HCEC 1CT (cell line): ENCODE results near the gene MRPL51.
"Not testable (repeated sequence)": the region's sequence is repeated elsewhere in the genome, so short reads cannot be mapped to it uniquely, and the experiment has no call there.

Source experiments
- DNase-seq: peaks from one replicate; pipeline ENCODE4 v3.0.0-alpha.2; 2017

Gene MRPL51

GRCh38 chr12:6477601-6478377 lies 15.3 kb downstream of the MRPL51 start:
- not testable (repeated sequence) for DNase-seq

- DNase-seq, result peak; percentile 68
Measured at GRCh38 chr12:6476489-6476888, 16.6 kb downstream of the MRPL51 start.

DNA sequence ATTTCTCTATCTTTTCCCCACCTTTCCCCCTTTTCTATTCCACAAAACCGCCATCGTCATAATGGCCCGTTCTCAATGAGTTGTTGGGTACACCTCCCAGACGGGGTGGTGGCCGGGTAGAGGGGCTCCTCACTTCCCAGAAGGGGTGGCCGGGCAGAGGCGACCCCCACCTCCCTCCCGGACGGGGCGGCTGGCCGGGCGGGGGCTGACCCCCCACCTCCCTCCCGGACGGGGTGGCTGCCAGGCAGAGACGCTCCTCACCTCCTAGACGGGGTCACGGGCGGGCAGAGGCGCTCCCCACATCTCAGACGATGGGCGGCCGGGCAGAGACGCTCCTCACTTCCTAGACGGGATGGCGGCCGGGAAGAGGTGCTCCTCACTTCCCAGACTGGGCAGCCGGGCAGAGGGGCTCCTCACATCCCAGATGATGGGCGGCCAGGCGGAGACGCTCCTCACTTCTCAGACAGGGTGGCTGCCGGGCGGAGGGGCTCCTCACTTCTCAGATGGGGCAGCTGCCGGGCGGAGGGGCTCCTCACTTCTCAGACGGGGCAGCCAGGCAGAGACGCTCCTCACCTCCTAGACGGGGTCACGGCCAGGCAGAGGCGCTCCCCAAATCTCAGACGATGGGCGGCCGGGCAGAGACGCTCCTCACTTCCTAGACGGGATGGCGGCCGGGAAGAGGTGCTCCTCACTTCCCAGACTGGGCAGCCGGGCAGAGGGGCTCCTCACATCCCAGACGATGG lies 17.7 kb downstream of the MRPL51 start:
- DNase-seq, result not testable (repeated sequence)

DNA sequence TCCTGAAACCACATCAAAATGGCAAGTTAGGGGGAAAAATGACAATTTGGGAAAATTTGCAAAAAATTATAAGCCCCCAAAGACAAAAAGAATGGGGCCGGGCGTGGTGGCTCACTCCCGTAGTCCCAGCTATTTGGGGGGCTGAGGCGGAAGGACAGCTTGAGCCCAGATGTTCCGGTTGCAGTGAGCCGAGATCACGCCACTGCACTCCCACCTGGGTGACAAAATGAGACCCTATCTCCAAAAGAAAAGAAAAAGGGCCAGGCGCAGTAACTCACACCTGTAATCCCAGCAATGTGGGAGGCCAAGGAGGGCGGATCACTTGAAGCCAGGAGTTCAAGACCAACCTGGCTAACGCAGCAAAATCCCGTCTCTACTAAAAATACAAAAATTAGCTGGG lies 20.6 kb downstream of the MRPL51 start:
- no peak for DNase-seq

DNA sequence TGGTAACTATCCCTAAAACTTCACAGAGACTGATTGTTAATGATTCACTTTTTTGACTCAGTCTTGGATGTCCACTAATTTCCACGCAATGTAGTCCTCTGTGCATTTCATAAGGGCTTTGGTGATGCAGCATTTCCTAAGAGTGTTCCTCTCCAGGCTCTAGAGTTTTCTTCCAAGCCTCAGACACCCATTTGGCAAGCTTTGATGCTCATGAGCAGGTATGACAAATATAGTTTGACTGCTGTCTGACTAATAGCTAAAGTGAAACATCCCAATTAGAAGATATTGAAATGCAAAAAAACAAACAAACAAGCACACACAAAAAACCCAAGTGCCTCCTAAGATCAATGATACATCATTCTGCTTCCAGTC lies 21.1 kb downstream of the MRPL51 start:
- DNase-seq, result peak; percentile 54

- peak; percentile 98 for DNase-seq
Measured at GRCh38 chr12:6470375-6471163, 22.5 kb downstream of the MRPL51 start, which contains the start of gene VAMP1. Gene VAMP1 (minus strand): TSS chr12:6470677. CDS start chr12:6470531, 146 bp downstream.

GRCh38 chr12:6469609-6470374 lies 23.3 kb downstream of the MRPL51 start:
- DNase-seq, result no peak

GRCh38 chr12:6469092-6469491 lies 24.0 kb downstream of the MRPL51 start:
- no peak for DNase-seq

- peak; percentile 51 for DNase-seq
Measured at GRCh38 chr12:6468283-6468575, 24.8 kb downstream of the MRPL51 start.

- not testable (repeated sequence) for DNase-seq
Measured at GRCh38 chr12:6467571-6468282, 25.3 kb downstream of the MRPL51 start.

GRCh38 chr12:6466751-6467150 lies 26.3 kb downstream of the MRPL51 start:
- not testable (repeated sequence) for DNase-seq

- DNase-seq, result no peak
Measured at GRCh38 chr12:6466184-6466573, 26.9 kb downstream of the MRPL51 start.

DNA sequence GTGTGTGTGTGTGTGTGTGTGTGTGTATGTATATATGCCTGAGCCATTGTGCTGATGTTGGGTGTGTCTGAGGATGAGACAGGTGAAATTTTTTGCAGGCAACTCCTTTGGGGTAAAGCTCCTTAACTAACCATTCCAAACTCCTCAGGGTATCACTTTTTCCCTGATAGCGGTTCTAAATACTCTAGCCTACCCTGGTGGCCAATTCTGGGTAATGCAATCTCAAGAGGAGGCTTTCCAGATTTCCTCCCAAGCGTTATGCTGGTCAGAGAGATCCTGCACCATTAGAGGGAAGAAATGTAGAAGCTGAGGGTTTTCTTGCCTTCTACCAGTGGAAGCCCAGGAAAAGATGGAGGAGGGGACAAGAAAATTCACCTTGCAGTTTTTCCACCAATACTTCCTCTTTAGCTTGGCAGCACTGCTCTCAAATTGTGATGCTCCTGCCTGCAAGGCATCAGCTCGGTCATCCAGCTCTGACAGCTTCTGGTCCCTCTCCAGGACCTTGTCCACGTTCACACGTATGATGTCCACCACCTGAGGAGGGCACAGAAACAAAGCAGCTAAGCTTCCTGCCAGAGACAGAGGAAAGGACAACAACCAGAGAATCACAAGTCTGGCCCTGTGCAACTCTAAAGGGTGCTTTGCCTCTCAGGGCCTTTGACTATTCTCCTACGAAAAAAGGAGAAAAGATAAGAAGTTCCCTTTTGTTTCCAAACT lies 27.4 kb downstream of the MRPL51 start:
- DNase-seq, result peak; percentile 65

GRCh38 chr12:6464531-6464930 lies 28.5 kb downstream of the MRPL51 start:
- DNase-seq, result no peak

DNA sequence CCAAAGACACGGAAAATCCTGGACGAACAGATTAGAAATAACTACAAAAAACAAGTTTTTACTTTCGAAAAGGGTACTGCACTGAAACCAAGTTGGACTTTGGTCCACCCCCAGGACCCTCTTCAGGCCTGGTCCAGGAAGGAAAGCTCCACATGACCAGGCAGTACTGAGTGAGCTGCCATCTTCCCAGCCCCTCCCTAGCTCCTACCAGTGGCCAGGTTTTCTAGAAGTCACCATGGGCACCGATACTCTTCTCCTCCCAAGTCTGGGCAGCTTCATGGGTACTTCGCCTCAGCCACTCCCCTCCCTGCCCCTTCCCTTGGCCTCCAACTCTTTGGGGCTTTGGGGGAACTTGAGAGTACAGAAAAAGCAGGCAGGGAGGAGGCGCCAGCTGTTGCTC lies 29.2 kb downstream of the MRPL51 start:
- no peak for DNase-seq

DNA sequence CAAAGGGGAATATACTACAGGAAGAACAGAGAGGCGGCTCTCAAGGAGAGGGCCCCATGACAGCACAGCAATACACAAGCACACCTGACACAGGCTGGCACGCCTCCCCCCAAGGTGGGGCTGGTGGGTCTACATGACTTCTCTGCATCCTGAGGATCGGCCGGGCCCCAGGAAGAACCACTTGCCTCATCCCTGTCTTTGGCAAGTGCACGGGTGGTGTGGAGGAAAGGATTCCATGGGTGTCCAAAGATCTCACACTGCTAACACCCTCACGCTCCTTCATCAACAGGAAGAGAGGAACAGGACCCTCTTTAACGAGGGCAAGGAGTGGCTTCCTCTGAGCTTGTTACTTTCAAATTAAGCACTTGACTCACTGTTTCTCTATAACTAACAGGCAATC lies 29.8 kb downstream of the MRPL51 start:
- no peak for DNase-seq

DNA sequence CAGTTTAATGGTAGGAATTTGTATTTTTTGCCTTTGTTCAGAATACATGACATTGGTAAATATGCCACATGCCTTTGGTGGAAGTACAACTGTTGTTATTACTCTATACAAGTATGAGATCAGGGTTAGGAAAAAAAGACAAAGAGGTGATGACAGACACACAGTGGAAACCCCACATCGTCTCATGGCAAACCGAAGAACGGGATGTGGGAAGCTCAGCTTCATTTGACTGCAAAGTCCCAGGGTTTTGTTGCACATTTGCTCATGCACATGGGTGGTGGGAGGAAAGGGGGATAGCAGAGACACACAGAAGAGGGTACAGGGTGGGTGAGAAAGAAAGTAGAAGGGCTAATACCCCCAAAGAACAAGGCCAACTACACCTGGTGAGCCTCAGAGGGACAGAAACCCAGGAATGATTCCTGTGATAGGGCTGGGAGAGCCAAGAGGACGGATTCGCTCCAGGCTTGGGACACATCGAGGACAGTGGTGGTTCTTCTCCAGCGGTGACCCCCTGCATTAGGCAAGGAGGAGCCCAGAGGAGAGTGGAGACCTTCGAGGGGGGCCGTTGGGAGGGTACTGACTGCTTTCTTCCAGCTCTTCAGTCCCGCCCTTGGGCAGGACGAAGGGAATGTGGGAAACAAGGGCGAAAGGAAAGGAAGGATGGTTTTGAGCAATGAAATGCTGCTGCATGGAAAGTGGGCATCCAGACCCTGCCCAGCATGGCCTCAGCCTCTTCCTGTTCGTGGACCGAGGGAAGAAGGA lies 30.6 kb downstream of the MRPL51 start:
- DNase-seq, result no peak

DNA sequence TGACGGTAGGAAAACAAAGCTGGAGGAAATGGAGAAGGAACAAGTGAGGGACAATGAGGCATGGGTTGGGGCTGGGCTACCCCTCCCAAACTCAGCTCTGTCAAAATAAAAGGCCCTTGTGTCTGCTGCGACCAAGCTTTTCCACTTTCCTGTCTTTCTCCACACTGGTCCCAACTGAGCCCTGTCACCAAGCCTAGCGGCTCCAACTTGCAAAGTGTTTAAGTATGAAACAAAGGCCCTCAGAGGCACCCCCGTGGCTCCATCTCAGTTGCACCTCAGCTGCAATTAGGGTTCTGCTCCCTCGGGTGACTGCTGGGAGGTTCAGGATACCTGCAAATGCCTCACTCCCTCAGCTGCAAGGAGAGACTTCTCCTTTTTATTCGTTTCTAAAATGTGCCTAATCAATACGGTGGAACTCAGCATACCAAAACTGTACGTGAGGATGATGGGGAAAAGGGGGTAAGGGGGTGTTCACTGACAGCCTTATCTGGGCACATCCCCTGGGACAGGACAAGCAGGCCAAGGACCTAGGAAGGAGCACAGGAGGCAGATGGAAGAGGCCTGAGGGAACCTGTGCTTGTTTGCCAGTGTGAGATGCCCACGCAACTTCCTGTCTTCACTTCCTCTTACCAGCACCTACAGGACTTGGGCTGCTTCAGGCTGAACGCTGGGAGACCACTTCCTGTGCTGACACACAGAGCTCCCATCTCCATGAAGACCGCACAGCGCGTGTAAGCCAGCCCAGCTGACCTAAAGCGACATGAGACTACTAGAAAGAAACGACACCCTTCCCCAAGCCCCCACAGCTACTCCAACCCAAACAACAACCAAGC lies 31.4 kb downstream of the MRPL51 start:
- DNase-seq, result no peak

DNA sequence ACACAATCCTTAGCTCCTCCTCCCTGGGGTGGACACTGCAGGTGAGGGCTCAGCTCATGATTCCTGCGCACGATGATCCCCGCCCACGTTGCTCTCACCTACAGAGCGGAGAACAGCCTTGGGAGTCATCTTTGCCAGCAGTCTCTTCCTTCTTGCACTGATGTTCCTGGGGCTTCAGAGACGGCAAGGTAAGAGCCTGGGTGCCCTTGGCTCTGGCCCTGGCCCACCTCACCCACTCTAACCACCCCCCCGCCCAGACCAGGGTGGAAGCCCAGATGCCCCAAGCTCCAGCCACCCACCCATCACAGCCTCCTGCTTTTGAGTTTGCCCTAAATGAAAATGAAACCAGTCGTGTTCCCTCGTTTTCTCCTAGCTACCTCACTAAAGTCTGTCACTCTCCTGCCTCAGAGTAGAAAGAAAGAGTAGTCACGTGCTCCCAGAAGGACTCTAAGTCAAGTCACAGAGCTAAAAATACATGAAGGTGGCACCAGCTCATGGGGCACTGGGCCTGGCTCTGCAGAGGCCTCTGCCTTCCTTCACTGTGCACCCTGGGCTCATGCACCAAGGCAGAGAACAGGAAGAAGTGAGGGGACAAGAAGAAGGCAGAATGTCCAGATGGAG lies 32.2 kb downstream of the MRPL51 start:
- DNase-seq, result no peak
